HFFc6 (cell line): Measurements from ENCODE around the gene ATG4A. TPM values are rescaled to one million over a fixed set of nuclear protein-coding genes. Genes with fewer than 3 reads are reported as not detected.

ENCODE experiments used
- DNase-seq: peaks from one replicate; pipeline ENCODE4 v3.0.0-alpha.2; 2018
- H3K27ac Mint-ChIP-seq: 2 replicates; pipeline ENCODE4 v1.8.0; 2020; ENCODE audit warnings: mild to moderate bottlenecking, mixed read lengths
- H3K27me3 Mint-ChIP-seq: 2 replicates; pipeline ENCODE4 v1.8.0; 2021; ENCODE audit warnings: mild to moderate bottlenecking, moderate library complexity, mixed read lengths; ENCODE audit not compliant: insufficient read depth
- H3K36me3 Mint-ChIP-seq: 2 replicates; pipeline ENCODE4 v1.8.0; 2021; ENCODE audit warnings: low read depth, mixed read lengths
- H3K4me1 Mint-ChIP-seq: 2 replicates; pipeline ENCODE4 v1.8.0; 2020; ENCODE audit warnings: low read depth, mixed read lengths
- H3K4me3 Mint-ChIP-seq: 2 replicates; pipeline ENCODE4 v1.8.0; 2020; ENCODE audit warnings: mild to moderate bottlenecking, moderate library complexity, mixed read lengths
- H3K9me3 Mint-ChIP-seq: 2 replicates; pipeline ENCODE4 v1.8.0; 2020; ENCODE audit warnings: mild to moderate bottlenecking, mixed read lengths
- CTCF ChIP-seq: fragments of 200-600 bp; sonication (generic); IDR thresholded peaks from 2 replicates; pipeline ENCODE4 v1.5.0; 2021; ENCODE audit warnings: antibody characterized with exemption, mild to moderate bottlenecking
- total RNA-seq, 6 experiments: library from RNA; stranded (reverse); fragmentation: NEBNext Ultra II Directional; extraction: Animal tissue kit (Norgen Biotek cat#: 25700); gene quantifications; 2 replicates in 1 of 6; 3 replicates in 5 of 6; pipeline ENCODE4 v1.2.3, GENCODE V29; 2021

The ATG4A gene
- total RNA-seq, 6 experiments from 2014 or later, result 11.6 to 15.0 (median 13.4) TPM

GRCh38 chrX:108177351-108178142, 86.0 kb downstream of the ATG4A start:
- no peak for TF ChIP-seq CTCF
- Mint-ChIP-seq H3K36me3 (no peaks in the 10 kb centered on the region), H3K4me1 (no peaks in the 10 kb centered on the region), H3K9me3 (no peaks in the 10 kb centered on the region), H3K27ac (no peak overlapping the region), H3K4me3 (no peak overlapping the region), H3K27me3 (peaks cover 5% of the 10 kb centered on the region; the same call in 1 of the 2 replicates)
- DNase-seq, result no peak

GRCh38 chrX:108178143-108178498, 86.5 kb downstream of the ATG4A start:
- no peaks in the 10 kb centered on the region for H3K4me1 Mint-ChIP-seq
- H3K36me3 Mint-ChIP-seq, result no peaks in the 10 kb centered on the region
- no peak overlapping the region for H3K27ac Mint-ChIP-seq
- no peak overlapping the region for H3K4me3 Mint-ChIP-seq
- H3K9me3 Mint-ChIP-seq, result no peaks in the 10 kb centered on the region
- H3K27me3 Mint-ChIP-seq, result peaks cover 5% of the 10 kb centered on the region; the same call in 1 of the 2 replicates
- no peak for DNase-seq
- no peak for TF ChIP-seq CTCF

DNA sequence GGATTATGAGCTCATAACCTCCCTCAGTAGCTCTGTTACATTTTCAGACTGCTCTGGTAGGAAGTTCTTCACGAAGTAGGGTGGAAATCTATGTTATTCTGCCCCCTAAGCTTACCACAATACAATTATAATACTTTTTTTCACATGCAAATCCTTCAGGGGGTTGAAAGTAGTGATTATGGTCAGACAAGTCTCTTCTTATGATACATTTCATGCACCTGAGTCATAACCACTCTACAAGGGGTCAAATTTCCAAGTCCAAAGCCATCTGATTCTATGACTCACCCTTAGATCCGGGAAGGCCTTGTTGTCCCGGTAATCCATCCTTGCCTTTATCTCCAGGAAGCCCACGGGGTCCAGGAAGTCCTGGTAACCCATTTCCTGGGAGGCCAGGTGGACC, 95.2 kb downstream of the ATG4A start:
- Mint-ChIP-seq H3K4me3 (no peak overlapping the region), H3K27me3 (peaks cover 2% of the 10 kb centered on the region), H3K36me3 (no peaks in the 10 kb centered on the region), H3K9me3 (no peaks in the 10 kb centered on the region), H3K4me1 (peaks cover 16% of the 10 kb centered on the region), H3K27ac (no peak overlapping the region)
- peak; percentile 58 for DNase-seq
- TF ChIP-seq CTCF, result no peak

DNA sequence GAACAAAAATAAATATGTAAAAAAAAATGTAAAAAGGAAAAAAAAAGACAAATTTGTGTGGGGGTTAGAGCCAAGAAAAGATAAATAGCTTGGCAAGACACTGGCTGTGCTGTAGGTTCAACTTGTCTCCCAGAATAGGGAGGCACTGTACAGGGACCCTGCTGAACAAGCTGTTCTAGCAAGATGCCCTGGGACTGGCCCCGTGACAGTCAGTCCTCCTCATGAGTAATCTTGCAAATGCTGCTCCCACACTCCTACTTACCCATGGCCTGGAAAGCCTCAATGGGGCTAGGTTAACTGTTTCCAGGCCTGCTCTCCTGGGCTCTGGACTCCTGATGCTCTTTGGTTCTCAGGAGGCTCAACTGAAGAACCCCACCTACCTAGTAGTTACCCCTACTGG, 106.8 kb downstream of the ATG4A start:
- Mint-ChIP-seq H3K9me3 (no peaks in the 10 kb centered on the region), H3K4me3 (no peak overlapping the region), H3K36me3 (no peaks in the 10 kb centered on the region), H3K4me1 (no peaks in the 10 kb centered on the region), H3K27ac (no peak overlapping the region), H3K27me3 (peaks cover 7% of the 10 kb centered on the region)
- no peak for TF ChIP-seq CTCF
- no peak for DNase-seq

DNA sequence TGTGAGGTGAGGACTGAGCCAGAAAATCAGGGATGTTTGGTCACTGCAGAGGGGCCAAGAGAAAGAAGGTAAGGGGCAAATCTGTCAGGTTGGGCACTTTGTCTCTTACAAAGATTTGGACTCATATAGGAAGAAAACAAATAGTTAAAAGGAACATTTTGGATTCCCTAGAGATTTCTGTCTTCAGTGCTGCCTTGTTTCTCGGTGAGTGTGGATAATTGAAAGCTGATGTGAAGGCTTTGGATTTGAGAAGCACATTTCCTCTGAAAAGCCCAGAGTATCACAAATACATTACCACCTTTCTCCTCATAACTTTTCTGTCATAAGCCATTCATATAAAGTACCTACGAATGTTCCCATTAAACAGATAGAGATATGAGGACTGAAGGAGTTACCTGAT, 107.5 kb downstream of the ATG4A start:
- DNase-seq, result no peak
- H3K36me3 Mint-ChIP-seq, result no peaks in the 10 kb centered on the region
- H3K27me3 Mint-ChIP-seq, result peaks cover 7% of the 10 kb centered on the region
- TF ChIP-seq CTCF, result no peak
- H3K4me3 Mint-ChIP-seq, result no peak overlapping the region
- H3K4me1 Mint-ChIP-seq, result no peaks in the 10 kb centered on the region
- H3K9me3 Mint-ChIP-seq, result no peaks in the 10 kb centered on the region
- H3K27ac Mint-ChIP-seq, result no peak overlapping the region
